ENCODE data around the gene PAK4.

DNA sequence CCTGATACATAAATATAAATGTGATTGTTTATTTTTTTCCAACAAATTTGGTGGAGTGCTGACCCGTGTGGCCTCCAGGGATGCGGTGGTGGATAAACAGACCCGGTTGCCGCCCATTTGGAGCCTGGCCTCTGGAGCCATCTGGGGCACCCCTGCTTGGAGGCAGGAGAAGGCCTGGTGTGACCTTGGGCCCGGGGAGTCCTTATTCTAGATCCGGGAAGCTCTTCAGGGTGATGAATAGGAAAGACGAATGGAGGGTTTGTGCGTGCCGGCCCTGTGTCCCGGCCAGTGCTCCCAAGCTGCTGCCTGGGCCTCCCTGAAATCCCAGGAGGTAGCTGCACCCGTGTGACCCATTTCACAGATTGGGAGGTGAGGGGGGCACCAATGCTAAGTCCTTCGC, 11.5 kb downstream of the PAK4 start:
- no peak for TF ChIP-seq CTCF (conservative IDR thresholded peaks at IDR 0.05; ENCODE audit: low read depth, low read length)
- no peak for TF ChIP-seq EZH2 (IDR thresholded peaks at IDR 0.05; ENCODE audit: borderline replicate concordance, low read depth, low read length, poor library complexity, severe bottlenecking)

All from A673 (cell line).